Cardiac muscle cell (in vitro differentiated cells and primary cell): ENCODE measurements around the gene S1PR2. TPM values are rescaled to one million over a fixed set of nuclear protein-coding genes. Genes with fewer than 3 reads are reported as not detected.
A peak's percentile ranks its signal among the peaks of the same experiment; 100 is the strongest.
"Not testable (repeated sequence)": the region's sequence is repeated elsewhere in the genome, so short reads cannot be mapped to it uniquely, and the experiment has no call there.

ENCODE experiments used
- DNase-seq, 2 donors: peaks; one replicate each; pipeline versions ENCODE4 v3.0.0 to v3.0.0-alpha.2; 2010 to 2017; ENCODE audit warnings: low read depth in 1 of 2, low spot score in 1 of 2
- H3K27ac ChIP-seq: fragments of 200-600 bp; sonication (generic); 2 replicates; pipeline ENCODE4 v1.5.1; 2016
- H3K27me3 ChIP-seq: fragments of 200-600 bp; sonication (generic); 2 replicates; pipeline ENCODE4 v1.6.0; 2016; ENCODE audit warnings: control low read depth
- H3K36me3 ChIP-seq: fragments of 200-600 bp; sonication (generic); 2 replicates; pipeline ENCODE4 v1.5.1; 2016; ENCODE audit warnings: control low read depth
- H3K4me1 ChIP-seq: fragments of 200-600 bp; sonication (generic); 2 replicates; pipeline ENCODE4 v1.8.1; 2017; ENCODE audit warnings: low read depth, mild to moderate bottlenecking, mixed run types
- H3K4me3 ChIP-seq: fragments of 200-600 bp; sonication (generic); 2 replicates; pipeline ENCODE4 v1.5.1; 2016; ENCODE audit warnings: mild to moderate bottlenecking
- H3K9me3 ChIP-seq: fragments of 200-600 bp; sonication (generic); 2 replicates; pipeline ENCODE4 v1.5.1; 2017; ENCODE audit warnings: low read depth, mild to moderate bottlenecking, control low read depth
- polyA plus RNA-seq: library from polyadenylated mRNA; unstranded; fragments of >200 nt; fragmentation: Nextera tagmentation; extraction: Ambion mirVana; gene quantifications from 2 replicates; pipeline ENCODE4 v1.2.1, GENCODE V29; 2016
- total RNA-seq: library from RNA; depleted of rRNA; stranded (reverse); fragments of >200 nt; gene quantifications from 2 replicates; pipeline ENCODE4 v1.2.3, GENCODE V29; 2016
- TF ChIP-seq, protein P1 (sequence below): IDR thresholded peaks from 2 replicates; pipeline ENCODE4 v1.5.1; 2012; ENCODE audit warnings: low read depth, mild to moderate bottlenecking, low read length

S1PR2 gene
- total and polyA plus RNA-seq, 2 experiments from 2014 or later: 1.8 to 5.7 TPM

GRCh38 chr19:10238172-10238783 lies 7.1 kb upstream of the S1PR2 start:
- H3K9me3 ChIP-seq: no peaks in the 10 kb centered on the region
- TF ChIP-seq, protein P1, sequence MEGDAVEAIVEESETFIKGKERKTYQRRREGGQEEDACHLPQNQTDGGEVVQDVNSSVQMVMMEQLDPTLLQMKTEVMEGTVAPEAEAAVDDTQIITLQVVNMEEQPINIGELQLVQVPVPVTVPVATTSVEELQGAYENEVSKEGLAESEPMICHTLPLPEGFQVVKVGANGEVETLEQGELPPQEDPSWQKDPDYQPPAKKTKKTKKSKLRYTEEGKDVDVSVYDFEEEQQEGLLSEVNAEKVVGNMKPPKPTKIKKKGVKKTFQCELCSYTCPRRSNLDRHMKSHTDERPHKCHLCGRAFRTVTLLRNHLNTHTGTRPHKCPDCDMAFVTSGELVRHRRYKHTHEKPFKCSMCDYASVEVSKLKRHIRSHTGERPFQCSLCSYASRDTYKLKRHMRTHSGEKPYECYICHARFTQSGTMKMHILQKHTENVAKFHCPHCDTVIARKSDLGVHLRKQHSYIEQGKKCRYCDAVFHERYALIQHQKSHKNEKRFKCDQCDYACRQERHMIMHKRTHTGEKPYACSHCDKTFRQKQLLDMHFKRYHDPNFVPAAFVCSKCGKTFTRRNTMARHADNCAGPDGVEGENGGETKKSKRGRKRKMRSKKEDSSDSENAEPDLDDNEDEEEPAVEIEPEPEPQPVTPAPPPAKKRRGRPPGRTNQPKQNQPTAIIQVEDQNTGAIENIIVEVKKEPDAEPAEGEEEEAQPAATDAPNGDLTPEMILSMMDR: no peak
- no peak overlapping the region for H3K4me3 ChIP-seq
- H3K27ac ChIP-seq: no peak overlapping the region
- H3K27me3 ChIP-seq: no peaks in the 10 kb centered on the region
- DNase-seq: peak in 1 of 2 donors; percentile 96
- H3K36me3 ChIP-seq: no peaks in the 10 kb centered on the region
- no peaks in the 10 kb centered on the region for H3K4me1 ChIP-seq

- Histone ChIP-seq H3K27me3 (no peaks in the 10 kb centered on the region), H3K4me3 (no peak overlapping the region), H3K4me1 (no peaks in the 10 kb centered on the region), H3K27ac (no peak overlapping the region), H3K9me3 (no peaks in the 10 kb centered on the region), H3K36me3 (no peaks in the 10 kb centered on the region)
- no peak for DNase-seq
- TF ChIP-seq, protein P1: no peak
Observed at GRCh38 chr19:10237702-10238101, 6.6 kb upstream of the S1PR2 start.

DNA sequence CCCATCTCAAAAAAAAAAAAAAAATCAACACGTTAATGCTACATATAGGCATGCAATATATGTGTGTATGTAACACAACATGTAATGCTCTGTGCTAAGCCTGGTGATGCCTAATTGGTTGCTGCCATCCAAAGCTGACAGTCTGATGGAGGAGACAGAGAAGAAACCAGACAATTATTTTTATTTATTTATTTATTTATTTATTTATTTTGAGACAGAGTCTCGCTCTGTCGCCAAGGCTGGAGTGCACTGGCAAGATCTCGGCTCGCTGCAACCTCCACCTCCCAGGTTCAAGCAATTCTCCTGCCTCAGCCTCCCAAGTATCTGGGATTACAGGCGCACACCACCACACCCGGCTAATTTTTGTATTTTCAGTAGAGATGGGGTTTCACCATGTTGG lies 4.3 kb upstream of the S1PR2 start:
- not testable (repeated sequence) for DNase-seq, H3K27ac ChIP-seq, H3K4me3 ChIP-seq, H3K9me3 ChIP-seq, H3K4me1 ChIP-seq, H3K27me3 ChIP-seq, H3K36me3 ChIP-seq

GRCh38 chr19:10235003-10235402 lies 3.9 kb upstream of the S1PR2 start:
- H3K27me3 ChIP-seq: no peaks in the 10 kb centered on the region
- TF ChIP-seq, protein P1: no peak
- no peak overlapping the region for H3K27ac ChIP-seq
- H3K9me3 ChIP-seq: no peaks in the 10 kb centered on the region
- H3K4me3 ChIP-seq: no peak overlapping the region
- no peak for DNase-seq
- no peaks in the 10 kb centered on the region for H3K36me3 ChIP-seq
- no peaks in the 10 kb centered on the region for H3K4me1 ChIP-seq

GRCh38 chr19:10233946-10234345 lies 2.8 kb upstream of the S1PR2 start:
- TF ChIP-seq, protein P1: no peak
- no peaks in the 10 kb centered on the region for H3K27me3 ChIP-seq
- H3K4me1 ChIP-seq: no peaks in the 10 kb centered on the region
- no peaks in the 10 kb centered on the region for H3K36me3 ChIP-seq
- H3K27ac ChIP-seq: no peak overlapping the region
- H3K9me3 ChIP-seq: no peaks in the 10 kb centered on the region
- H3K4me3 ChIP-seq: no peak overlapping the region
- no peak for DNase-seq

GRCh38 chr19:10231612-10232228 lies 589 bp upstream of the S1PR2 start:
- DNase-seq: no peak
- TF ChIP-seq, protein P1: no peak
- Histone ChIP-seq H3K36me3 (no peaks in the 10 kb centered on the region), H3K9me3 (no peaks in the 10 kb centered on the region), H3K4me3 (peak overlapping the region; percentile 55), H3K27ac (no peak overlapping the region), H3K4me1 (no peaks in the 10 kb centered on the region), H3K27me3 (no peaks in the 10 kb centered on the region)
